Measurements from ENCODE around the gene FMO1.
A peak's percentile ranks its signal among the peaks of the same experiment; 100 is the strongest.

Gene FMO1

GRCh38 chr1:171243878-171244277 lies 4.4 kb upstream of the FMO1 start:
- DNase-seq: no peak

GRCh38 chr1:171245458-171246064 lies 2.7 kb upstream of the FMO1 start:
- DNase-seq: peak; percentile 24

GRCh38 chr1:171247501-171247900 lies 793 bp upstream of the FMO1 start:
- no peak for DNase-seq

- no peak for DNase-seq
These were observed 547 bp downstream of the FMO1 start for GRCh38 chr1:171248841-171249240.

GRCh38 chr1:171250263-171250662 lies 2.0 kb downstream of the FMO1 start:
- no peak for DNase-seq

- DNase-seq: no peak
These were observed 3.0 kb downstream of the FMO1 start for GRCh38 chr1:171251042-171251951.

GRCh38 chr1:171251952-171252300 lies 3.6 kb downstream of the FMO1 start:
- no peak for DNase-seq

- DNase-seq: no peak
These were observed 4.2 kb downstream of the FMO1 start for GRCh38 chr1:171252482-171252881.

- no peak for DNase-seq
These were observed 6.6 kb downstream of the FMO1 start for GRCh38 chr1:171254859-171255258.

- no peak for DNase-seq
These were observed 8.8 kb downstream of the FMO1 start for GRCh38 chr1:171256940-171257606.

GRCh38 chr1:171257607-171258076 lies 9.3 kb downstream of the FMO1 start:
- no peak for DNase-seq

- DNase-seq: no peak
These were observed 10.1 kb downstream of the FMO1 start for GRCh38 chr1:171258429-171258828.

- no peak for DNase-seq
These were observed 10.6 kb downstream of the FMO1 start for GRCh38 chr1:171258943-171259342.

GRCh38 chr1:171261336-171261735 lies 13.0 kb downstream of the FMO1 start:
- DNase-seq: no peak

- no peak for DNase-seq
These were observed 15.6 kb downstream of the FMO1 start for GRCh38 chr1:171263901-171264300.

GRCh38 chr1:171265686-171266085 lies 17.4 kb downstream of the FMO1 start:
- no peak for DNase-seq

- DNase-seq: no peak
These were observed 18.6 kb downstream of the FMO1 start for GRCh38 chr1:171266930-171267329.

GRCh38 chr1:171267391-171267790 lies 19.1 kb downstream of the FMO1 start:
- DNase-seq: no peak

GRCh38 chr1:171270806-171271205 lies 22.5 kb downstream of the FMO1 start:
- no peak for DNase-seq

- DNase-seq: no peak
These were observed 29.2 kb downstream of the FMO1 start for GRCh38 chr1:171277534-171277933.

GRCh38 chr1:171279234-171279633 lies 30.9 kb downstream of the FMO1 start:
- DNase-seq: no peak

GRCh38 chr1:171279678-171280077 lies 31.4 kb downstream of the FMO1 start:
- DNase-seq: no peak

- no peak for DNase-seq
These were observed 32.3 kb downstream of the FMO1 start for GRCh38 chr1:171280599-171280998.
